GM18499 (cell line): ENCODE measurements around the gene TFDP1.

Source experiments
- ATAC-seq: cut with Tn5 transposase; IDR thresholded peaks from one replicate; pipeline ENCODE4 v1.9.1; 2021; ENCODE audit warnings: moderate number of reproducible peaks; ENCODE audit not compliant: insufficient read depth, unreplicated experiment

The TFDP1 gene

DNA sequence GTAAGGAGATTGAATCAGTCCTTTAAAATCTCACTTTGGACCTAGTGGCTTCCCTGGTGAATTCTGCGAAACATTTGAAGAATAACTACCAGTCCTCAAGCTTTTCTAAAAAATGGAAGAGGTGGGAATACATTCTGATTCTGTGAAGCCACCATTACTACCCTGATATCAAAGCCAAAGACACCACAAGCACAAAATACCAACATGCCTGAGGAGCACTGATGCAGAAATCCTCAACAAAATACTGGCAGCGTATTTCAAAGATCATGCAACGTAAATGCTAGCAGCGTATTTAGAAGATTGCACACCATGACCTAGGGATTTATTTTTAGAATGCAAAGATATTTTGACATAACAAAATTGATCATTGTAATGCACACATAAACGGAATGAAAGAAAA is 59.0 kb downstream of the TFDP1 start:
- ATAC-seq: no peak

DNA sequence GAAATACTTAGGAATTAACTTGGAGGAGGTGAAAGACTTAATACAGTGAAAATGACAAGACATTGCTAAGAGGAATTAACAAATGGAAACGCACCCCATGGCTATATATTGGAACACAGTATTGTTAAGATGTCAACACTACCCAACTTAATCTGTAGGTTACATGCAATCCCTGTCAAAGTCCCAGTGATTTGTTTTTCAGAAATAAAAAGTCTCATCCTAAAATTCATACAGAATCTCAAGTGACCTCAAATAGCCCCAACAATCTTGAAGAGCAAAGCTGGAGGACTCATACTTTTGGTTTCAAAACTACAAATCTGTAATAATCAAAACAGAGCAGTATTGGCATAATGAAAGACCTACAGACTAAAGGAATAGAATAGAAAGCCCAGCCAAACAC is 60.2 kb downstream of the TFDP1 start:
- ATAC-seq: no peak

DNA sequence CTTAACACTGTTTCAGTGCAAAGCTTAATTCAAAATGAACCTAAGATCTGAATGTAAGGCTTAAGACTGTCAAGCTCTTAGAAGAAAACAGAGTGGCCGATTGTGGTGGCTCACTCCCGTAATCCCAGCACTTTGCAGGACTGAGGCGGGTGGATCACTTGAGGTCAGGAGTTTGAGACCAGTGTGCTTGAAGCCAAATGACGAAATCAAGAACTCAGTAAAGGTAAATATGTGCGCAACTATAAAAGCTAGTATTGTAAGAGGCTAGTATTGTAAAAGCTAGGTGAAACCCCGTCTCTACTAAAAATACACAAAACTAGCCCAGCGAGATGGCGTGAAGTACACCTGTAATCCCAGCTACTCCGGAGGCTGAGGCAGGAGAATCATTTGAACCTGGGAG is 60.8 kb downstream of the TFDP1 start:
- ATAC-seq: no peak

DNA sequence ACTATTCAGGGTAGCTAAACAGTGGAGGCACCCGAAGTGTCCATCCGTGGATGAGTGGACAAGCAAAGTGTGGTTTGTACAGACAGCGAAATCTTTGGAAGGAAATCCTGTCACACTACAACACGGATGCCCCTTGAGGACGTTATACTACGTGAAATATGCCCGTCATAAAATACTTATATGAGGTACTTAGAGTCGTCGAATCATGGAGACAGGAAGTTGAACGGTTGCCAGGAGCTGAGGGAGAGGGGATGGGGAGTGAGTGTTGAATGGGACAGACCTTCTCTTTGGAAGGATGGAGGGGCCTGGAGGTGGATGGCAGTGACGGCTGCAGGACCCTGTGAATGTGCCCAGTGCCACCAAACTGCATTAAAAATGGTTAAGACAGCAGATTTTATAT is 61.8 kb downstream of the TFDP1 start:
- ATAC-seq: no peak

DNA sequence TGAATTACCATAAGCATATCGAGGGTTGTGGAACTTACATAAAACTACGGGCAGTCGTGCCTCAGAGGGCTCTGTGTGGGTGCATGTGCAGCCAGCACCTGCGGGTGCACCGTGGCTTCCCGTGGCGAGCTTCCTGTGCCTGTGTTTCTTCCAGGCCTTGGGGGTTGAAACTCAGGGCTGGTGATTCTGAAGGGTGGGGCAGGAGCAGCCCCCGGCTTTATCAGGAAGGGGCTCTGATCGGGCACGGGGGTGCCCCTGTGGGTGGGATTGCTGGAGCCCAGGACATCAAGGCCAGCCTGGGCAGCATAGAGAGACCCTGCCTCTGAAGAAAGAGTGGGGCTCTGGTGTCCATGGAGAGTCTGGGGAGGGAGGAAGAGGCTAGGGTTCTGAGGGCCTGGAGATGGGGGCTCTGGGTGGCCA is 62.4 kb downstream of the TFDP1 start:
- ATAC-seq: no peak

DNA sequence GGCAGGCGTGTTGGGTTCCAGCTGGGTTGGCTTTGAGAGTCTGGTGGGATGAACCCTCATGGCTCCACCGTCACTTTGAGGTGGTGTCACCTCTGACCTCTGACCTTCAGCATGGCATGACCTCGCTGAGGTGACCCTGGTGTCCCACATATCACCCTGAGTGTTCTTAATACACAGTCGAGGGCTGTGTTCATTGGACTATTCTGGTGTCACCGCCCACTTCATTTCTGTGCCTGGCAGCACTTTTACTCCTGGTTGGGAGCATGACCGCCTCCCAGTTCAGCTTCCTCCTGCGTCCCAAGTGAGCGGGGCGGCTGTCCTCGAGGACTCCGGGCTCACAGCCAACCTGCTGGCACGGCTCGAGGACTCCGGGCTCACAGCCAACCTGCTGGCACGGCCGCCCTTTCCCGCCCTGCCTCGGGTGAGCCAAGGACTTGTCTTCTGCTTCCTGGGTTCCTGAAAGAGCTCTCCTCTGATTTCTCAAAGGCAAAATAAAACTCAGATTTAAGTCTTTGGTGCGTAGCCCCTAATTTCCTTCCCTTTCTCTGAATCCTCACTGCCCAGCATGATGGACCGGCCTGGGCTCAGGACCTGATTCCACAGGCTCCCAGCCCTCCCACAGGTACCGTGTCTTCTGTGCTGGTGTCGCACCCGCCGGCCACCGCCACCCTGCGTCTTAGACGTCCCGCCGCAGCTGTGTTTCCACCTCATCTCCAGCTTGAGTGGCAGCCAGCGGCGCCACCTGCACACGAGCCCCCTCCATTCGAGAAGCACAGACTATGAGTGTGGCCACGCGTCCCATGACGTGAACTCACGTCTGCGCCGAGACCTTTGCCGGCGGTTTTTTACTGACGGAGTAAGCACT is 63.0 kb downstream of the TFDP1 start:
- no peak for ATAC-seq

DNA sequence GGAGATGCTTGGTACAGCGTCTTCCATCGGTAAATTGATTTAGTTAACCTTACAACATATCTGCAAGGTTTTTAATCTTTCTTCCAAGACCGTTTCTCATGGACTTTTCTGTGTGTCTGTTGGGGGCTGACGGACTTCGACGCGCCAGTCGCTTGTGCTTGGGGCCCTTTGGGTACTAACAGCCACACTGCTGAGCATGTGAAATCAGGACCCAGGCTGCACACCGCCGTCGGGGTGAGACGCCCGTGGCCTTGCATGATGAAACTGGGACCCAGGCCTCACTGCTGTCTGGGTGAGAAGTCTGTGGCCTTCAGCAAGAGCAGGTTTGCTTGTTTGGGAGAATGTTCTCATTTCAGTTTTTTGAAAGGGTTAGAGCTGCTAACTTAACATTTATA is 63.7 kb downstream of the TFDP1 start:
- ATAC-seq: no peak

DNA sequence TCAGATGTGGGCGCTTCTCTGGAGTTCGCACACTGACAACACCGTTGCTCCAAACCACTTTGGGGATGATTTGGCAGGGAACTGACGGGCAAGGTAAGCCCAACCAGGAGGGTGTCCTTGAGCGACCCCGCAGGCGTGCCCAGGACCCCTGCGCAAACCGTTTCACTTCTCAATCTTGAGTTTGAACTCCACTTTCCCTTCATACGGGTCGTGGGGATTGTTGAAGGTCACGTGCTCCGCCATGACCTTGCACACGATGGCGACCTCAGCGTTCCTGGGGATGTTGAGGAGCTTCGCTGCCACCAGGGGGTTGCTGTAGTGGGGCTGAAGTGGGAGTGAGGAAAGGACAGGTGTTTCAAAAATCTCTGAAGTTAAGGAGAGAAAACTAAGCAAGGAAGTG is 64.7 kb downstream of the TFDP1 start:
- ATAC-seq: no peak

DNA sequence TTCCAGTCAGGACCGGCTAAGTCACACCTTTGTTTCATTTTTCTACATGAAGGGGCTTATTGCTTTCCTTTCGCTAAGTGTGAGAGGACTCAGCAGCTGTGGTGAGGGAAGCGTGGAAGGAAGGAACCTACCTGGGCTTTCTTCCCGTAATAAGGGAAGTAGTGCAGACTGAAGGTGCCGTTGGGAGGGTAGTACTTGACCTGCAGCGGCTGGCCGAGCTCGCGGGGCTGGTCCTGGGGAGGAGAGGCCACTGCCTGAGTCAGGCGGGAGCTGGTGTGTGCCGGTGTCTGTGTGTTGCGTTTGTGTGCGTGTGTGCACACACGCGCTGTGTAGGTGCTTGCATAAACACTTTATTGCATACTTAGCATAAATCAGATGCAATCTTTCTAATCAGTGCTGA is 65.7 kb downstream of the TFDP1 start:
- no peak for ATAC-seq

DNA sequence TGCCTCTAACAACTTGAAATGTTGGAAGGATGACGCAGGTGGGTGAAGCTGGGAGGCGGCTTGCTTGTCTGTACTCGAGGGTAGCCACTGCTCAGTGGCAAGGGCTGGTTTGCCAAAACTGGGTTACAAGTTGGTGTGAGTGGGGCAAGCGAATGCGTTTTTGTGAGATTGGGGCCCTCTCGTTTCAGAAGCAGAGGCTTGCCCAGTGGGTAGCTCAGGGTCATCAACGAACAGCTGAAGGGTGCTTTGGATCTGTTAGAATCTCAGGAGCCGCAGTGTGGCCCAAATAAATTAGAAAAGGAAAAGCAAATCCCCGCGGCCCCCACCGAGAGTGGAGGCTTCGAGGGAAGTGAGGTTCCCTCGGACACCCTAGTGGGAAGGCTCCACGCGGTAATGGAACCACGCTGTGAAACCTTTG is 66.2 kb downstream of the TFDP1 start:
- no peak for ATAC-seq

DNA sequence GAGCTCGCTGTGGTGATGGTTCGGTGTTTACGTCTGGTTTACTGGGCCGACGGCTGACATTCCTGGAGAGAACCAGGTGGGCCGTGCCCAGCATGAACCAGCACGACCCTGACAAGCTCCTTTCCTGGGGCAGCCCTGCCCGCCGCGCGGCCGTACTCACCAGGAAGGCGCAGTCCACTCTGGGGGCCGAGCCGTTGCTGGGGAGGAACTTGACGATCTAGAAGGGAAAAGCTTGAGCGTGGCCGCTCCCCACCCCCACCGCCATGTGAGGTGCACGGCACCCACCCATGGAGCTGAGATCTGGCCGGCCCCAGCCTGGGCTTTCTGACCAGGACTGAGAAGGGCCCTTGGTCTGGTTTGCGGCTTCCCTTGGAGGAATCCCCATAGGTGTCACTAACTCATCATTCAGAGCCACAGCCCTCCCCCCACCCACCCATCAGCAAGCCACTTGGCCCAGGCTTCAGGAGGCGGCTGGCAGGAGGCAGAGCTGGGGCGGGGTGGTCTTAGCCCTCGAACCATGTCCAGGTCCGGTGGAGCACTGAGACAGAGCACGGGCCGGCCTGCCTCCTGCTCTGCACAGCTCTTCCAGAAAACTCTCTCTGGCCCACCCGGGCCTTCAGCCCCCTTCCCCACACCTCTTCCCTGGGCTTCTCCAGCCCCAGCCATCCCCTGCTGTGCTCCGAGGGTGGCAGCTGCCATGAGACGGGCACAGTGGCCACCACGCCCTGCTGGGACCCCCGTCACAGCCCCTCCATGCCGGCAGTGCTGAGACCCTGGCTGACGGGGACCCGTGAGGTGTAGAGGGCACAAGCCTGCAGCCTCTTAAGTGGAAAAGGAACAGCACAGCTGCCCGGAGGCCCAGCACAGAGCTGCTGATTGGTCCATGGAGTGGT is 67.2 kb downstream of the TFDP1 start:
- no peak for ATAC-seq

DNA sequence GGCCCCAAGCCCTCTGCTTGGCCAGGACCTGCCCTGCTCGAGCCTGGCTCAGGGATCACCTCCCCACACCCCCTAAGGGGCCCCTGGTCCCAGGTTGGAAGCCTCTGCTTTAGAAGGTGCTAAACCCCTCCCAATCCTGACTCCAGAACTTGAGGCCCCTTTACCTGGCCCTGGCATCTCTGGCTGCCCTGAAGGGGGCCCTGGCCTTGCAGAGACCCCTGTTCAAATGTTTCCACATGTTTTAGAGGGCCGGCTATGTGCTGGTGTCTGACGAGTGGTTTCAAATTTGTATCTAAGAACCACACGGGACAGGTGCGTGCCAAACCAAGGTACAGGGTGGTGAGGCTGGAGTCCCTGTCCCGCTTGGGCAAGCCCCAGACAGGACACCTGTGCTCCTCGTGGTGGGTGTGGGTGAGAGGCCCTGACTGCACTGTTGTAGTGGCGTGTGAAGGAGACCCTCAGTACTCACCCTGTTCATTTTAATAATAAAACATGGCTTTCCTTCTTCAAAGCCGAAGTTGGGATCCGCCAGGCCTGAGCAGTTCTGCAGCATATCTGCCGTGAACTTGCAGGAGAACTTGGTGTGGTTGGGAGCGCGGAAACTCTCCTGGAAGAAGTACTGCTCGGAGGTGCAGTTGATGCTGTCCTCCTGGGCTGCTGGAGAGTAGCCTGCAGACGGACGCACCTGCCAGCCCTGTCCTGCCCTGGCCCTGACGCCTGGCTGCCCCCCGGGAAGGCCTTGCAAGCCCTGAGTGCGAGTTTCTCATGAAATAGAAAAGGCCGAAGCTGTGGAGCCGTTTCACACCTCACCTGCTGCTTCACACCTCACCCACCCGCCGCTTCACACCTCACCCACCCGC is 68.1 kb downstream of the TFDP1 start:
- ATAC-seq: no peak

DNA sequence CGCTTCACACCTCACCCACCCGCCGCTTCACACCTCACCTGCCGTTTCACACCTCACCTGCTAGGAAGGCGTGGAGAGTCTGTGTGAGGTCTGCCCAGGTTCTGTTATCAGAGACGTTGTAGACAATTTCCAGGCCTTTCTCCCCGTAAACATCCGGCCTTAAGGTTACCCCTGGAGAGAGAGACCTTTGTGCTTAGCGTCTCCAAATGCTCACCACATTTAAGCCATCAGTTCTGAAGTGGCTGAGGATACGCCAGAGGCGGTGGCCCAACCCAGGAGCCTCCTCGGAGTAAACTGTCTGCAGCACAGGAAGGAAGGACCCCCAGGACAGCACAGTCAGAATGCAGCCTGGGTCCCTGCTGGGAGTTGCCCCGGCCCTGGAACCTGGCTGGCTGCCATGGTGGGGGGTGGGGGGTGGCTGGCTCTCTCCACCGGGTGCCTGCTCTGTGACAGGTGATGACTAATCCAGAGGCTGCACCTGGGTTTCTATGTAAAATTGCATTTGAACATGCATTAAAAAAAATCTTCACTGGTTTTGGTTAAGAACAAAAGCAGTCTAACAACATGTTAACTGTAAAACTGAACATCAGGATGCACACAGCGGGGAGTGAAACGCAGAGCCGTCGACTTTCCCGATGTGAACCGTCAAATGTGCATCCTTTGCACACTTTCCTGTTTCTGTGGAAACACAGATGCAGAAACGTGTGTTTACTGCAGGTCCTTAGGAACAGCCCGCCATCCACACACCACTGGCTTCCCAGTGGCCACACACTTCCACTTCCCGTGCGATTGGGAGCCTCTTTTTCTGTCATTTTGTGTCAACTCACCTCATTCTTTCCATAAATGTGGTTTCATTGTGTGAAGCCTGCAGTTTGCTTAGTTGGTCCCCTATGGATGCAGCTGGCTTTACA is 69.0 kb downstream of the TFDP1 start:
- ATAC-seq: no peak

DNA sequence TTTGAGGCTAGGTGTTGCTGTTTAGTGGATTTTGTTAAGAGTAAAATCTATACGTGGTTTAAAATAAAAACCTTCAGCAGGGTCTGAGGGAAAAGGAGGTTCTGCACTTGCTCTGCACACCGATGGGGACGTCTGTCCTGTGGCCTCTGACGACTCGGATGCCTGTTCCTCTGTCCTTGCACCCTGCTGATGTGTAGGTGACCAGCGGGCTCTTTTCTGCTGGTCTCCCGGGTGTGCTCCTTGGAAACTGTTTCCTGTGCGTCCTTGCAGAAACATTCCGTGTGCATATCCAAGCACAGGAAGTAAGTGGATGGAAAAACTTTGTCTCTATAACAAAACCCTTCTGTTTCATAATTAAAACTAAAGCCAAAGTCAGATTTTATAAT is 69.6 kb downstream of the TFDP1 start:
- no peak for ATAC-seq

DNA sequence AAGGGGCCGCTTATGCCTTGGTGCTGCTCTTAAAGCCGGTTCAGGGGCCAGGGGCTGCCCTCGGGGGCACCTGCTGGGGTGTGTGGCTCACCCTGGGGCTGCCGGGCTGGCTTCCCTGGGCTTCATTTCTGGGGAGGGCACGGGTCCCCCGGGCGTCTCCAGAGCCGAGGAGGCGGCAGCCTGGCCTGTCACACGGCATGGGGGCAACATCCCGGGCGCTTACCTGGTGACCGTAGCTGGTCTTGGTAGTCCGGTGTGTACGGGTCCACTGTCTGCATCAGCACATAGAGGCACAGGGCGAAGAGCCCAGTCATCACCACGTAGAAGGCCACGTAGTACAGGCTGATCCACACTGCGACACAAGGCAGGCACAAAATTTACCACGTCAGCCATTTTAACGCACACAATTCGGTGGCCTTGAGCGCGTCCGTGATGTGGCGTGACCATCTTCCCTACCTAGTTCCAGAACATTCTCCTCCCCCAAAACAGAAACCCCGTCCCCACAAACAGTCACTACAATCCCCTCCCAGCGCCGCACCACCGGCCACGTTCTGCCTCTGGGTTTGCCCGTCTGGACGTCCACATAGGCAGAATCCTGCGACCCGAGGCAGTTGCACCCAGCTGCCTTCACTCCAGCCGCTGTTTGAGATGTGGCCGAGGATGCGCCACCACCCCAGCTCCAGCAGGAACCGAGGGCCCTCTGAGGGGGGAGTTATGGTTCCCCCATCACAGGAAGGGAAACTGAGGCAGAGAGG is 70.2 kb downstream of the TFDP1 start:
- no peak for ATAC-seq

DNA sequence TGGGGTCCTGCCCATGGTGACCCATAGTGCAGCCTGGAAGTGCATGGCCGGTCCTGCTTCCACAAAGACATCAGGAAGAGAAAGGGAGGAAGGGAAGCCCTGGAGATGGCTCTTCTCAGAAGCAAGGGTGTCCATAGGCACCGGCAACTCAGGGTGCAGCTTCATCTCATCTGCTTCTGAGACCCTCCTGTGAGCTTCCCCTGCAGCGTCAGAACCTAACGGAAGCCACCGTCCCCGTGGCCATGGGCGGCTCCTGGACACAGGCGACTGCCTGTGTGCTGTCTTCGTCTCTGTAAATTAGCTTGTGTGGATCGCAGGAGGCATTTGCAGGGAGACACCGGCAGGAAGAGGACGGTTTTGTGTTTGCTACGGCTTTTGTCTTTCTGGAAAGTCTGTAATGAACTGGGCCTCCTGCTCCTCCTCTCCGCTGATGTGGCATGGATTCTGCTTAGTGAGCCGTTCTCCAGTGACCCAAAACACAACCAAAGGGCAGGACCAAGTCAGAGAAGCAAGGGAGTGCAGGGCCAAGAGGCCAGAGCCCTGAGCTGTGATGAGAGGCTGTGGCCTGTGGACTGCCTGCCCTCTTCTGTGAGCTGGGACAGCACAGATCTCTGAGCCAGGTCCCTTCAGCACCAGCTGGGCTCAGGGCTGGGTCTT is 70.9 kb downstream of the TFDP1 start:
- ATAC-seq: no peak

DNA sequence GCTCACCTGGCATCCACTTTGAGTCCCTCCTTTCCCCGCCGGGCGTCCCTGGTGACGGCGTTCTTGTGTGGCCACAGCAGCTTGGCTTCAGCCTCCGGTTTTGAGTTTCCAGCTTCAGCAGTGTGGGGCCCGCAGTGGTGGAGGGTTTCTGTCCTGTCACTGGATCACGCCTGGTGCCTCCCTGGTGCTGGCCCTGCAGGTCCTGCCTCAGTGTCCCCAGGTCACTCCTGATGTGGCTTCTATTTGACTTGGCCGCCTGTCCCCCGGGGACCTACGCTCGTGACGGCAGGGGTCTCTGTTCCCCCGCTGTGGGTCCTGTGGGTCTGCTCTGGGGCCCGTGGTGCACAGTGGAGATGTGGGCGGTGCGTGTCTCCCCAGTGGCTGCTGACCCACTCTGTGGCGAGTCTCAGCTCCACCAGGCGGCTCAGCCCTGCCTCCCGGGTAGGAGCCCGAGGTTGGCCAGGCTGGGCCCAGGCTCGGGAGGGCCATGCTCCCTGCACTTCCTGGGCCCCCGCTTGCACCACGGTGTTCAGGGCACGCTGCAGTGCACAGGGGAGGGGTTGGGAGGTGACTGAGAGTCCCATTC is 71.5 kb downstream of the TFDP1 start:
- ATAC-seq: no peak
